Fibroblast of the aortic adventitia (primary cell): ENCODE measurements around the gene CCDC158. TPM values are rescaled to one million over a fixed set of nuclear protein-coding genes. Genes with fewer than 3 reads are reported as not detected.

Experiments used
- DNase-seq: peaks from one replicate; pipeline ENCODE4 v3.0.0-alpha.2; 2010; ENCODE audit warnings: low read depth
- H3K4me3 ChIP-seq: 2 replicates; pipeline ENCODE4 v1.5.1; 2011; ENCODE audit warnings: low read depth, mild to moderate bottlenecking, control low read depth, low read length, moderate library complexity
- CTCF ChIP-seq: IDR thresholded peaks from 2 replicates; pipeline ENCODE4 v1.5.1; 2011; ENCODE audit warnings: mild to moderate bottlenecking, low read length, control low read depth, inconsistent platforms; ENCODE audit not compliant: insufficient read depth
- total RNA-seq: library from RNA; depleted of rRNA; stranded (reverse); fragments of >200 nt; gene quantifications from 2 replicates; pipeline ENCODE4 v1.2.3, GENCODE V29; 2012; ENCODE audit warnings: low replicate concordance

CCDC158 gene
- total RNA-seq, 1 donor = 0.90 TPM

GRCh38 chr4:76279462-76279861 is 141.5 kb downstream of the CCDC158 start:
- no peak overlapping the region for H3K4me3 ChIP-seq
- no peak for TF ChIP-seq CTCF

GRCh38 chr4:76278583-76278982 is 142.4 kb downstream of the CCDC158 start:
- no peak for DNase-seq
- H3K4me3 ChIP-seq = no peak overlapping the region
- TF ChIP-seq CTCF = no peak

More at GRCh38 chr4:76279462-76279861, 141.5 kb downstream of the CCDC158 start:
- DNase-seq = no peak

- peak; percentile 4 for DNase-seq
- TF ChIP-seq CTCF = no peak
- H3K4me3 ChIP-seq = no peak overlapping the region
Measured at GRCh38 chr4:76277667-76278066, 143.3 kb downstream of the CCDC158 start.

- no peak overlapping the region for H3K4me3 ChIP-seq
- DNase-seq = no peak
- no peak for TF ChIP-seq CTCF
Measured at GRCh38 chr4:76276813-76277212, 144.1 kb downstream of the CCDC158 start.

- TF ChIP-seq CTCF = no peak
- DNase-seq = no peak
- H3K4me3 ChIP-seq = no peak overlapping the region
Measured at GRCh38 chr4:76275486-76276124, 145.3 kb downstream of the CCDC158 start.

- no peak for TF ChIP-seq CTCF
- DNase-seq = no peak
Measured at GRCh38 chr4:76272999-76273398, 147.9 kb downstream of the CCDC158 start.

GRCh38 chr4:76272582-76272981 is 148.4 kb downstream of the CCDC158 start:
- no peak for TF ChIP-seq CTCF
- H3K4me3 ChIP-seq = no peak overlapping the region
- DNase-seq = no peak

More at GRCh38 chr4:76272999-76273398, 147.9 kb downstream of the CCDC158 start:
- no peak overlapping the region for H3K4me3 ChIP-seq
